Effector CD8-positive, alpha-beta T cell (primary cell): ENCODE results near the gene WDR53.
"Not testable (repeated sequence)": the region's sequence is repeated elsewhere in the genome, so short reads cannot be mapped to it uniquely, and the experiment has no call there.

ENCODE experiments used
- DNase-seq: peaks from one replicate; lab custom pipeline; 2025; lab: John Stamatoyannopoulos, UW

Gene WDR53

DNA sequence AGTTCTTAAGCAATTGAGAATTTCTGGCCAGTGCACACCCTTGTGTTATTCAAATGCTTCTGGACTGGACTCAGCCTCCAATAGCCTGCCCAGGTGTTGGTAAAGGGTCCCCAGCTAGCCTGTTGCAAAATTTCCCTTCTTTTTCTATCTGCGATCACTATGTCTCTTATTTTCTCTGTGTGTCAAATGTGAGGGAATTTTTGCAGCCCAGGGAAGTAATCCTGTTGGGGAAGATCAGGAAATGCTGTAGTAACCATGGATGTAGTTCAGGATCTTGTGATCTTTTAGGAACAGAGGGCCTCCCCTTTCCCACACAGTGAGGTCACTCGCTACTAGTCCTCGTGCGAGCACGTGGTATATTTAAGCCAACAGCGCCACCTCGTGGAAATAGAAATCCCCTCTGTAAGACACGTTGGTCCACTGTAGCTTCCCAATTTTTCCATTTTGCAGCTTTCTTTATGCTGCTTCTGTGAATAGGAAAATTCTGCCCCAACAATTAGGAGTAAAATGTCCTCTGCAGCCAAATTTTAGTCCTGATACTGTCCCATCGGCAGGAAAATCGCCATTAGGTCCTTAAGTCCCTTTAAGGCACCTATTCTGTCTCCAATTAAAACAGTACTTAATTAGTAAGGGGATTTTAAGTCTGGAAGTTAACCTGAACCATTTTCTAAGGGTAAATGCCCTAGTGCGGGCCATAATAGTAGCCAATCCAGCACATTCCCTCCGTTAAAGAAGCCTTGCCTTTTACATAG, 49.2 kb downstream of the WDR53 start:
- peak; percentile 11 for DNase-seq

DNA sequence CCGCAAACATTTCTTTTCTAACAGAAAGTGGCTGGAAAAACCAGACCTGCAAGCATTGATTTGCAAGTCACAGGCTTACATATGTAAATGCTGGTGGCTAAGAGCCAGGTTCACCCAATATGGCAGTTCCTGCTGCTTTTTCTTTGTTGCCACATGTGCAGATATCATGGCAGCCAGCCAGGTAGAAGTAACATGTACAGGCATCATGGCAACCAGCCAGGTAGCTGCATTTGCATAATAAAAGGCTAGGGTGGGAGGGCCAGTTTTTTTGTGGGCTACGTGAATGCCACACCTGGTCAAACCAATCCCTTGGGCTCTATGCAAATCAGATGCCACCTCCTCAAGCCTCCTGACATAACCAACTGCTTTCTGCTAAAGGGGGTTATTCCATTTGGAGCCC, 50.4 kb downstream of the WDR53 start:
- no peak for DNase-seq

GRCh38 chr3:196517162-196517800, 51.1 kb downstream of the WDR53 start:
- no peak for DNase-seq

DNA sequence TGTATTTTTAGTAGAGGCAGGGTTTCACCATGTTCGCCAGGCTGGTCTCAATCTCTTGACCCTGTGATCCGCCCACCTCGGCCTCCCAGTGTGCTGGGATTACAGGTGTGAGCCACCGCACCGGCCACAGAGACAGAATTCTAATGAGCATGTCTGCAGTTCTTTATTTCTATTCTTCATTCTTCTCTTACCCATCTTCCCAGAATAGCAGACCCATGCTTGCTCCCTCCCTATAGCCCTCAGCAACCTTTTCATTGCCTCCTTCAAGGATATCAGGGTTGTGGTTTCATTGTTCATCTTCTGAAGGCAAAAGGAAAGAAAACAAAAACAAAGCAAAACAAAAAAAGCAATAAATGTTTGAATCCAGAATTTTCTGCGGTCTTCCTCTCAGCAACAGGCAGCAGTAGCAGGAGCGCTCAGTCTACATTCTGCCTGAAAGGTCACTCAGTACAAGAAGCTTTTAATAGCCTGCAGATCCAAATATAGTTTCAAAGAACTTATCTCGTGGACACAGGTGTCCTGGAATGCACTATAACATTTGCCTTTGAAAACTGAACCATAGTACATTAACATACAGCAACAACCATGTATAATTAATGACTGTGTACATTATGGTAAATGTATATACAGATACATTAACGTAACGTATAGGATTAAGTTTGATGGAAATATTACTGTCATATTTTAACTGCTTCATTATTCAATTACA, 53.3 kb downstream of the WDR53 start, which contains the start of gene SMCO1:
TSS of gene SMCO1 (minus strand) at position 434 of the 709 bp plus-strand sequence. CDS start at position 297, 137 bp downstream.
- DNase-seq, result no peak

GRCh38 chr3:196514350-196514716, 54.0 kb downstream of the WDR53 start:
- DNase-seq, result no peak

GRCh38 chr3:196513697-196514349, 54.5 kb downstream of the WDR53 start:
- no peak for DNase-seq

GRCh38 chr3:196511646-196512425, 56.5 kb downstream of the WDR53 start:
- DNase-seq, result not testable (repeated sequence)

DNA sequence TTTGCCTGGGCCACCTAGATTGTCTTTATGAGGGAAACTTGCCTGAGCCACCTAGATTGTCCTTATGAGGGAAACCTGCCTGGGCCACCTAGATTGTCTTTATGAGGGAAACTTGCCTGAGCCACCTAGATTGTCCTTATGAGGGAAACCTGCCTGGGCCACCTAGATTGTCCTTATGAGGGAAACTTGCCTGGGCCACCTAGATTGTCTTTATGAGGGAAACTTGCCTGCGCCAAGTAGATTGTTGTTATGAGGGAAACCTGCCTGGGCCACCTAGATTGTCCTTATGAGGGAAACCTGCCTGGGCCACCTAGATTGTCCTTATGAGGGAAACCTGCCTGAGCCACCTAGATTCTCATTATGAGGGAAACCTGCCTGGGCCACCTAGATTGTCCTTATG, 57.2 kb downstream of the WDR53 start:
- not testable (repeated sequence) for DNase-seq

DNA sequence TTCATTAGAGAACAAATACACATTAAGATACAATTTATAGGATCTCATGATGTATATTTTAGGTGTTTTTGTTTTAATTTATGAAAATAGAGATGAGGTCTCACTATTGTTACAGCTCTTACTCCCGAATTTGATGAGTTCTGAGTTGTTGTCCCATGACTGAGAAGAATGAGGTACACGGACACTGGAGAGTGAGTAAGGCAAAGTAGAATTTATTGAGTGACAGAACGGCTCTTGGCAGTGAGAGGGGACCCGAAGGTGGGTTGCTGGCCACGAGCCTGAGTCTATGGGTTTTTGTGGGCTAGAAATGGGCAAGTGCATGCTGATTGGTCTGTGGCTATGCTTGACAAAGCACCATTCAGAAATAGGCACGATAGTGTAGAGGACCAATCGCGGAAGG, 61.7 kb downstream of the WDR53 start:
- DNase-seq, result no peak

DNA sequence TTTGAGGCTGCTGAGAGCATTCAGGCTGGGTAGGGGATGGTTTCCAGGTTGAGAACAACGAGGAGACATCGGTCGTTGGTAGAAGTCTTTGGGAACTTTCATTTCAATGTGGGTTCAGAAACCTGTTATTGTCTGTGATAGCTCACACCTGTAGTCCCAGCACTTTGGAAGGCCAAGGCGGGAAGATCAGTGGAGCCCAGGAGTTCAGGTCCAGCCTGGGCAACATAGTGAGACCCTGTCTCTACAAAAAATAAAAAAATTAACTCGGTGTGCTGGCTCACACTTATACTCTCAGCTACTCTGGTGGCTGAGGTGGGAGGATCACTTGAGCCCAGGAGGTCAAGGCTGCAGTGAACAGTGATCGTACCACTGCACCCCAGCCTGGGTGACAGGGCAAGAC, 63.8 kb downstream of the WDR53 start:
- DNase-seq, result no peak
